DND-41 (cell line): Measurements from ENCODE around the gene PDCD1LG2.

Experiments used
- ATAC-seq: fragments of 200-7000 bp; cut with Tn5 transposase; 3 replicates; pipeline ENCODE4 v1.9.1; 2021; ENCODE audit warnings: low read depth; ENCODE audit not compliant: insufficient read depth
- DNase-seq: peaks from one replicate; pipeline ENCODE4 v3.0.0-alpha.2; 2020
- H2AFZ ChIP-seq: 2 replicates; pipeline ENCODE4 v1.6.0; 2012; ENCODE audit warnings: low read depth, low read length
- H3K27ac ChIP-seq: 2 replicates; pipeline ENCODE4 v1.5.1; 2012; ENCODE audit warnings: low read length, inconsistent platforms
- H3K27me3 ChIP-seq: fragments of 200-600 bp; sonication (generic); 2 replicates; pipeline ENCODE4 v1.6.0; 2012; ENCODE audit warnings: low read length, mild to moderate bottlenecking, inconsistent platforms; ENCODE audit not compliant: insufficient read depth, poor library complexity
- H3K36me3 ChIP-seq: 2 replicates; pipeline ENCODE4 v1.5.1; 2012; ENCODE audit warnings: low read length, inconsistent platforms; ENCODE audit not compliant: insufficient read depth
- H3K4me1 ChIP-seq: 2 replicates; pipeline ENCODE4 v1.5.1; 2012; ENCODE audit warnings: mild to moderate bottlenecking, low read length; ENCODE audit not compliant: insufficient read depth
- H3K4me2 ChIP-seq: 2 replicates; pipeline ENCODE4 v1.6.0; 2012; ENCODE audit warnings: mild to moderate bottlenecking, moderate library complexity, low read length, inconsistent platforms; ENCODE audit not compliant: insufficient read depth
- H3K4me3 ChIP-seq, 2 experiments: fragments of 200-600 bp in 1 of 2; shearing (Covaris generic) in 1 of 2; 2 replicates each; pipeline ENCODE4 v1.5.1; 2012 to 2016; ENCODE audit warnings: inconsistent platforms in 2 of 2, low read length in 2 of 2, mild to moderate bottlenecking in 2 of 2, low read depth in 1 of 2, moderate library complexity in 1 of 2
- H3K79me2 ChIP-seq: 2 replicates; pipeline ENCODE4 v1.6.0; 2012; ENCODE audit warnings: low read length, inconsistent platforms; ENCODE audit not compliant: insufficient read depth
- H3K9ac ChIP-seq: 2 replicates; pipeline ENCODE4 v1.6.0; 2012; ENCODE audit warnings: low read depth, mild to moderate bottlenecking, inconsistent platforms, low read length, moderate library complexity
- H3K9me3 ChIP-seq: 2 replicates; pipeline ENCODE4 v1.5.1; 2012; ENCODE audit warnings: low read length, moderate library complexity, mild to moderate bottlenecking, inconsistent platforms; ENCODE audit not compliant: insufficient read depth, severe bottlenecking
- H4K20me1 ChIP-seq: 2 replicates; pipeline ENCODE4 v1.6.0; 2012; ENCODE audit warnings: low read length; ENCODE audit not compliant: insufficient read depth
- EZH2 ChIP-seq: IDR thresholded peaks from 3 replicates; pipeline ENCODE4 v1.6.1; 2012; ENCODE audit warnings: borderline replicate concordance, low read depth, mild to moderate bottlenecking, moderate library complexity, low read length, inconsistent platforms; ENCODE audit not compliant: severe bottlenecking
- TF ChIP-seq, protein P1 (sequence below): IDR thresholded peaks from 2 replicates; pipeline ENCODE4 v1.5.1; 2012; ENCODE audit warnings: borderline replicate concordance, low read length, moderate library complexity, mild to moderate bottlenecking; ENCODE audit not compliant: poor library complexity, severe bottlenecking; ENCODE audit errors: extremely low read depth

Gene PDCD1LG2

DNA sequence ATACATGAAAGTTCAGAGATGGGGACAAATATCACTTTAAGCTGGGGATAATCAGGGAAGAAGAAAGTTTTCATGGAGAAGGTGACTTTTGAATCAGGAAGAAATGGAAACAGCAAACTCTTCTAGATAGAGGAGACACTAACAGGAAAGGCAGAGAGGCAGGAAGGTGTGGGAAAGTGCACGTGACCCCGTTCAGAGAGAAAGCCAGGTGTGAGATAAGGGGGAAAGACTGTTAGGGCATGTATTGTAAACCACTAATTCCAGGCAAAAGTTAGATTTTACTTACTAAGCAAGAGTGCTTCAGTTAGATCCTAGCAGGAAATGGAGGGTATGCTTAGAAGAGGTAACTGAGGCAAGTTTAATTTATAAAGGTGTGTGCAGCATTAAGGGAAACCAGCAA is 58.5 kb downstream of the PDCD1LG2 start:
- Histone ChIP-seq H3K4me3 (no peak overlapping the region), H3K79me2 (no peaks in the 10 kb centered on the region), H3K27ac (no peak overlapping the region), H3K4me1 (no peaks in the 10 kb centered on the region), H3K36me3 (no peaks in the 10 kb centered on the region), H3K4me2 (no peak overlapping the region), H3K9me3 (no peaks in the 10 kb centered on the region), H3K9ac (no peak overlapping the region), H4K20me1 (no peaks in the 10 kb centered on the region), H2AFZ (no peak overlapping the region), H3K27me3 (no peaks in the 10 kb centered on the region)
- DNase-seq (no peak), ATAC-seq (no peak; the same call in 2 of the 3 replicates)
- TF ChIP-seq, protein P1, sequence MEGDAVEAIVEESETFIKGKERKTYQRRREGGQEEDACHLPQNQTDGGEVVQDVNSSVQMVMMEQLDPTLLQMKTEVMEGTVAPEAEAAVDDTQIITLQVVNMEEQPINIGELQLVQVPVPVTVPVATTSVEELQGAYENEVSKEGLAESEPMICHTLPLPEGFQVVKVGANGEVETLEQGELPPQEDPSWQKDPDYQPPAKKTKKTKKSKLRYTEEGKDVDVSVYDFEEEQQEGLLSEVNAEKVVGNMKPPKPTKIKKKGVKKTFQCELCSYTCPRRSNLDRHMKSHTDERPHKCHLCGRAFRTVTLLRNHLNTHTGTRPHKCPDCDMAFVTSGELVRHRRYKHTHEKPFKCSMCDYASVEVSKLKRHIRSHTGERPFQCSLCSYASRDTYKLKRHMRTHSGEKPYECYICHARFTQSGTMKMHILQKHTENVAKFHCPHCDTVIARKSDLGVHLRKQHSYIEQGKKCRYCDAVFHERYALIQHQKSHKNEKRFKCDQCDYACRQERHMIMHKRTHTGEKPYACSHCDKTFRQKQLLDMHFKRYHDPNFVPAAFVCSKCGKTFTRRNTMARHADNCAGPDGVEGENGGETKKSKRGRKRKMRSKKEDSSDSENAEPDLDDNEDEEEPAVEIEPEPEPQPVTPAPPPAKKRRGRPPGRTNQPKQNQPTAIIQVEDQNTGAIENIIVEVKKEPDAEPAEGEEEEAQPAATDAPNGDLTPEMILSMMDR: no peak
- TF ChIP-seq EZH2: no peak

DNA sequence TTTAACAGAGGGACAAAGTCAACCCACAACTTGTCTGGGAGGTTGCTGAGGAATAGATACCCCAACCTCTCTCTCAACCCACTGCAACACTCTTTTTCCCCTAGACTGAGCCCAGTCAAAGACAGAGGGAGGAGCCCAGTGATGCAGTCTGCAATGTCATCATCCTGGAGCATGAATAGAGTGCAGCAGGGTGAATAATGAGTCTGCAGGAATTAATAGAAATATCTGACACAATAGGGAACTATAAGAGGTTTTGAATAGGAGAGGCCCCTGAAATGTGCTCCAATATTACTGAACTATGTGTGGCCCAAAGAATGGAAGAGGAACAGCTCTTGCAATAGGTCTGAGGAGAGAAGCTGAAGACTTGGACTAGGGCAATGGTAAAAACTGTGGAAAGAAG is 59.1 kb downstream of the PDCD1LG2 start:
- no peaks in the 10 kb centered on the region for H3K4me1 ChIP-seq
- no peak overlapping the region for H3K4me2 ChIP-seq
- TF ChIP-seq EZH2: no peak
- TF ChIP-seq, protein P1: no peak
- no peaks in the 10 kb centered on the region for H3K9me3 ChIP-seq
- H3K27me3 ChIP-seq: no peaks in the 10 kb centered on the region
- DNase-seq (no peak), ATAC-seq (no peak)
- H4K20me1 ChIP-seq: no peaks in the 10 kb centered on the region
- no peaks in the 10 kb centered on the region for H3K79me2 ChIP-seq
- no peak overlapping the region for H3K9ac ChIP-seq
- no peak overlapping the region for H3K4me3 ChIP-seq
- H3K27ac ChIP-seq: no peak overlapping the region
- no peaks in the 10 kb centered on the region for H3K36me3 ChIP-seq
- no peak overlapping the region for H2AFZ ChIP-seq

DNA sequence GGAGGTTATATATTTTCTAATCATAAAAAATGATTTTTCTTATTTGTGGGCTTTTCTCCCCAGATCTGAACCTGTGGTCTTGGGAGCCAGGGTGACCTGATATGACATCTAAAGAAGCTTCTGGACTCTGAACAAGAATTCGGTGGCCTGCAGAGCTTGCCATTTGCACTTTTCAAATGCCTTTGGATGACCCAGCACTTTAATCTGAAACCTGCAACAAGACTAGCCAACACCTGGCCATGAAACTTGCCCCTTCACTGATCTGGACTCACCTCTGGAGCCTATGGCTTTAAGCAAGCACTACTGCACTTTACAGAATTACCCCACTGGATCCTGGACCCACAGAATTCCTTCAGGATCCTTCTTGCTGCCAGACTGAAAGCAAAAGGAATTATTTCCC is 59.6 kb downstream of the PDCD1LG2 start:
- no peaks in the 10 kb centered on the region for H3K79me2 ChIP-seq
- H3K4me2 ChIP-seq: no peak overlapping the region
- DNase-seq (no peak), ATAC-seq (no peak)
- H3K4me1 ChIP-seq: no peaks in the 10 kb centered on the region
- no peaks in the 10 kb centered on the region for H4K20me1 ChIP-seq
- no peaks in the 10 kb centered on the region for H3K36me3 ChIP-seq
- no peak overlapping the region for H2AFZ ChIP-seq
- no peaks in the 10 kb centered on the region for H3K9me3 ChIP-seq
- TF ChIP-seq EZH2: no peak
- H3K27me3 ChIP-seq: no peaks in the 10 kb centered on the region
- no peak overlapping the region for H3K27ac ChIP-seq
- H3K9ac ChIP-seq: no peak overlapping the region
- no peak overlapping the region for H3K4me3 ChIP-seq

DNA sequence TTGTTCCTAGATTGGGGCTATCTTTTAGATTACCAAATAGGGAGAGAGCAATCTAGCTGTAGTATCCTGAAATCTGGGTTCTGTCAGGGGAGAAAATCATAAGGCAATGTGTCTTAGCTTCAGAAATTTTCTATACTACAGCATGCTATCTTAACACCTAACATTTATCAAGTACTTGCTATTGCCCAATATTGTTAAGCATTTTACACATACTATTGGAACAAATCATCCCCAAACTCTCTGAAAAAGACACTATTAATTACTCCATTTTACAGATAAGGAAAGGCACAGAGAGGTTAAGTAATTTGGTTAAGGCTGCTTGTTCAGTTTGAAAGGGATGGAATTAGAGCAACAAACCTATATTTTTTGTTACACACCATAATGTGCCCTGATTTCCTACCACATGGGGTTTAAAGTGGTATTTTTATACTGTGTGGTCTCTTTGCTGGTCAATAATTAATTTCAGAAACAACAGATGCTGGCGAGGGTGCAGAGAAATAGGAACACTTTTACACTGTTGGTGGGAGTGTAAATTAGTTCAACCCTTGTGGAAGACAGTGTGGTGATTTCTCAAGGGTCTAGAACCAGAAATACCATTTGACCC is 61.4 kb downstream of the PDCD1LG2 start:
- no peak overlapping the region for H3K9ac ChIP-seq
- ATAC-seq (no peak), DNase-seq (no peak)
- no peaks in the 10 kb centered on the region for H3K4me1 ChIP-seq
- H3K36me3 ChIP-seq: no peaks in the 10 kb centered on the region
- H2AFZ ChIP-seq: no peak overlapping the region
- no peaks in the 10 kb centered on the region for H3K79me2 ChIP-seq
- H3K4me2 ChIP-seq: no peak overlapping the region
- H3K27me3 ChIP-seq: no peaks in the 10 kb centered on the region
- H4K20me1 ChIP-seq: no peaks in the 10 kb centered on the region
- no peaks in the 10 kb centered on the region for H3K9me3 ChIP-seq
- no peak overlapping the region for H3K4me3 ChIP-seq
- no peak overlapping the region for H3K27ac ChIP-seq
- TF ChIP-seq, protein P1: no peak
- no peak for TF ChIP-seq EZH2
